IMR-90 (cell line): ENCODE measurements around the gene SLC25A5. TPM values are rescaled to one million over a fixed set of nuclear protein-coding genes. Genes with fewer than 3 reads are reported as not detected.

Experiments used
- ATAC-seq: fragments of 200-7000 bp; cut with Tn5 transposase; 2 replicates; pipeline ENCODE4 v1.9.1; 2020; ENCODE audit warnings: low read depth, mild to moderate bottlenecking, moderate library complexity
- BruUV-seq: library from RNA; stranded (reverse); fragments of 400-500 nt; replicated peaks from 2 replicates; lab custom pipeline; 2021; lab: Mats Ljungman, UMichigan
- CTCF ChIA-PET: fragments of 300-600 bp; formaldehyde crosslinking; extraction: SDS; loops from one replicate; lab custom pipeline; 2021; ENCODE audit warnings: antibody characterized with exemption; lab: Yijun Ruan, JAX
- POLR2A ChIA-PET: fragments of 300-600 bp; sonication (Branson Sonifier 250); formaldehyde crosslinking; loops from one replicate; lab custom pipeline; 2022; ENCODE audit warnings: antibody characterized with exemption; ENCODE audit not compliant: unreplicated experiment; lab: Charles Lee
- DNase-seq: peaks from one replicate; pipeline ENCODE4 v3.0.0; 2013
- H2AFZ ChIP-seq: replicated peaks from 2 replicates; pipeline ENCODE3; 2013; ENCODE audit warnings: low read length, mild to moderate bottlenecking; ENCODE audit not compliant: poor library complexity
- H2AK5ac ChIP-seq: 2 replicates; pipeline ENCODE4 v1.6.1; 2013; ENCODE audit warnings: low read depth, low read length, inconsistent platforms
- H2AK9ac ChIP-seq: replicated peaks from 2 replicates; pipeline ENCODE3; 2013; ENCODE audit warnings: mild to moderate bottlenecking, low read depth, low read length, moderate library complexity; ENCODE audit not compliant: poor library complexity
- H2BK120ac ChIP-seq: 2 replicates; pipeline ENCODE4 v1.6.1; 2013; ENCODE audit warnings: low read depth, low read length, inconsistent platforms
- H2BK15ac ChIP-seq: 3 replicates; pipeline ENCODE4 v1.6.1; 2013; ENCODE audit warnings: low read depth, low read length, inconsistent platforms
- H2BK20ac ChIP-seq: 2 replicates; pipeline ENCODE4 v1.6.1; 2013; ENCODE audit warnings: low read depth, mild to moderate bottlenecking, inconsistent platforms, low read length, moderate library complexity
- H2BK5ac ChIP-seq: 2 replicates; pipeline ENCODE4 v1.6.1; 2013; ENCODE audit warnings: mild to moderate bottlenecking, low read depth, low read length, inconsistent platforms; ENCODE audit not compliant: poor library complexity, severe bottlenecking
- H3K14ac ChIP-seq: replicated peaks from 2 replicates; pipeline ENCODE4 v1.6.1; 2013; ENCODE audit warnings: low read depth, low read length, inconsistent platforms
- H3K18ac ChIP-seq: 2 replicates; pipeline ENCODE4 v1.6.1; 2013; ENCODE audit warnings: low read depth, low read length, control low read depth
- H3K23ac ChIP-seq: 2 replicates; pipeline ENCODE4 v1.6.1; 2013; ENCODE audit warnings: low read depth, low read length, inconsistent platforms
- H3K27ac ChIP-seq: 2 replicates; pipeline ENCODE4 v1.5.1; 2013; ENCODE audit warnings: mild to moderate bottlenecking, control low read depth, low read length; ENCODE audit not compliant: insufficient read depth
- H3K27me3 ChIP-seq: 2 replicates; pipeline ENCODE4 v1.6.1; 2013; ENCODE audit warnings: low read length; ENCODE audit not compliant: control insufficient read depth, insufficient read depth
- H3K36me3 ChIP-seq: 2 replicates; pipeline ENCODE4 v1.6.1; 2013; ENCODE audit warnings: low read length, mixed read lengths; ENCODE audit not compliant: control insufficient read depth, insufficient read depth
- H3K4ac ChIP-seq: 2 replicates; pipeline ENCODE4 v1.6.1; 2013; ENCODE audit warnings: low read depth, low read length, inconsistent platforms
- H3K4me1 ChIP-seq: 2 replicates; pipeline ENCODE4 v1.6.1; 2013; ENCODE audit warnings: low read length, mixed read lengths; ENCODE audit not compliant: control insufficient read depth, insufficient read depth
- H3K4me2 ChIP-seq: 2 replicates; pipeline ENCODE4 v1.6.1; 2013; ENCODE audit warnings: low read depth, mild to moderate bottlenecking, control low read depth, low read length, moderate library complexity
- H3K4me3 ChIP-seq: 2 replicates; pipeline ENCODE4 v1.5.1; 2013; ENCODE audit warnings: low read depth, mild to moderate bottlenecking, control low read depth, low read length, moderate library complexity; ENCODE audit not compliant: insufficient read depth
- H3K56ac ChIP-seq: 2 replicates; pipeline ENCODE4 v1.6.1; 2013; ENCODE audit warnings: low read length, inconsistent platforms; ENCODE audit not compliant: insufficient read depth; ENCODE audit errors: extremely low read depth
- H3K79me1 ChIP-seq, 2 experiments: 2 replicates each; pipeline ENCODE4 v1.6.1; 2013; ENCODE audit warnings: low read length in 2 of 2, inconsistent platforms in 1 of 2, low read depth in 1 of 2
- H3K9ac ChIP-seq: 2 replicates; pipeline ENCODE4 v1.6.1; 2013; ENCODE audit warnings: low read depth, low read length, control low read depth
- H3K9me1 ChIP-seq: 2 replicates; pipeline ENCODE4 v1.6.1; 2013; ENCODE audit warnings: low read length, inconsistent platforms; ENCODE audit not compliant: insufficient read depth
- H3K9me3 ChIP-seq: 2 replicates; pipeline ENCODE4 v1.6.1; 2013; ENCODE audit warnings: low read length; ENCODE audit not compliant: control insufficient read depth, insufficient read depth
- H4K20me1 ChIP-seq: 2 replicates; pipeline ENCODE4 v1.6.1; 2013; ENCODE audit warnings: low read length, inconsistent platforms; ENCODE audit not compliant: insufficient read depth
- H4K5ac ChIP-seq: 2 replicates; pipeline ENCODE4 v1.6.1; 2013; ENCODE audit warnings: mild to moderate bottlenecking, low read depth, low read length, control low read depth
- H4K8ac ChIP-seq, 2 experiments: 2 replicates each; pipeline ENCODE4 v1.6.1; 2013; ENCODE audit warnings: low read depth in 2 of 2, low read length in 2 of 2, control low read depth in 1 of 2, inconsistent platforms in 1 of 2
- H4K91ac ChIP-seq: 2 replicates; pipeline ENCODE4 v1.6.1; 2013; ENCODE audit warnings: low read depth, low read length, inconsistent platforms; ENCODE audit not compliant: insufficient read depth
- BHLHE40 ChIP-seq: fragments of 150-350 bp; IDR thresholded peaks from 2 replicates; pipeline ENCODE4 v1.6.1; 2016; ENCODE audit warnings: mild to moderate bottlenecking, low read depth, low read length
- CEBPB ChIP-seq: IDR thresholded peaks from 2 replicates; pipeline ENCODE4 v1.6.1; 2012; ENCODE audit warnings: low read depth, low read length, improper control_type of control experiment
- CHD1 ChIP-seq: IDR thresholded peaks from 2 replicates; pipeline ENCODE4 v1.6.1; 2012; ENCODE audit warnings: low read depth, low read length, improper control_type of control experiment
- CTCF ChIP-seq: conservative IDR thresholded peaks from 2 replicates; pipeline ENCODE4 v1.5.1; 2012; ENCODE audit warnings: mild to moderate bottlenecking, low read depth, low read length, improper control_type of control experiment
- ELK1 ChIP-seq: fragments of 150-350 bp; IDR thresholded peaks from 2 replicates; pipeline ENCODE4 v1.6.1; 2016; ENCODE audit warnings: low read depth, mild to moderate bottlenecking, low read length, moderate library complexity, borderline replicate concordance
- FOS ChIP-seq: fragments of 150-350 bp; IDR thresholded peaks from 2 replicates; pipeline ENCODE4 v1.6.1; 2016; ENCODE audit warnings: low read depth, low read length
- MAFK ChIP-seq: IDR thresholded peaks from 2 replicates; pipeline ENCODE4 v1.6.1; 2012; ENCODE audit warnings: low read depth, low read length, improper control_type of control experiment
- MAZ ChIP-seq: IDR thresholded peaks from 2 replicates; pipeline ENCODE4 v1.6.1; 2012; ENCODE audit warnings: low read depth, mild to moderate bottlenecking, low read length, improper control_type of control experiment, moderate library complexity, borderline replicate concordance
- MXI1 ChIP-seq: IDR thresholded peaks from 2 replicates; pipeline ENCODE4 v1.6.1; 2012; ENCODE audit warnings: low read depth, mild to moderate bottlenecking, low read length, moderate library complexity, borderline replicate concordance
- NFE2L2 ChIP-seq: fragments of 150-350 bp; IDR thresholded peaks from 2 replicates; pipeline ENCODE4 v1.6.1; 2016; ENCODE audit warnings: low read depth, mild to moderate bottlenecking, low read length
- POLR2A ChIP-seq: IDR thresholded peaks from 2 replicates; pipeline ENCODE4 v1.6.1; 2012; ENCODE audit warnings: mild to moderate bottlenecking, low read depth, low read length
- RAD21 ChIP-seq: IDR thresholded peaks from 2 replicates; pipeline ENCODE4 v1.6.1; 2012; ENCODE audit warnings: low read length, improper control_type of control experiment
- RCOR1 ChIP-seq: IDR thresholded peaks from 2 replicates; pipeline ENCODE4 v1.6.1; 2012; ENCODE audit warnings: mild to moderate bottlenecking, low read length, improper control_type of control experiment; ENCODE audit not compliant: insufficient replicate concordance
- RFX5 ChIP-seq: IDR thresholded peaks from 2 replicates; pipeline ENCODE4 v1.8.0; 2012; ENCODE audit warnings: low read depth, mild to moderate bottlenecking, low read length, moderate library complexity
- SMC3 ChIP-seq: fragments of 150-350 bp; IDR thresholded peaks from 2 replicates; pipeline ENCODE4 v1.6.1; 2016; ENCODE audit warnings: low read depth, mild to moderate bottlenecking, antibody characterized with exemption, low read length, moderate library complexity
- USF2 ChIP-seq: fragments of 150-350 bp; IDR thresholded peaks from 2 replicates; pipeline ENCODE4 v1.6.1; 2017; ENCODE audit warnings: mild to moderate bottlenecking, antibody characterized with exemption, low read length, low read depth
- WGBS, 2 experiments: methylation state at CpG; one replicate each; pipeline versions ENCODE4 v1.1.5 to v1.1.7; 2013; ENCODE audit warnings: missing lambda C conversion rate in 2 of 2; ENCODE audit not compliant: insufficient read length in 1 of 2; ENCODE audit errors: extremely low coverage in 2 of 2; 5-methylcytosine and 5-hydroxymethylcytosine counted together
- dilution Hi-C: fragments of 300-500 bp; cut with HindIII; formaldehyde crosslinking; loops from one replicate; pipeline ENCODE4 v1.14.3; 2018; ENCODE audit warnings: low sequenced_read_pairs; ENCODE audit not compliant: unreplicated experiment
- in situ Hi-C: fragments of 300-500 bp; cut with MboI; formaldehyde crosslinking; loops from 3 replicates; pipeline ENCODE4 v1.14.3; 2019; ENCODE audit warnings: low sequenced_read_pairs, inconsistent platforms, mixed read lengths
- intact Hi-C: fragments of 100-400 bp; cut with micrococcal nuclease; formaldehyde crosslinking; loops from 2 replicates; pipeline ENCODE4 v1.10.0; 2022
- polyA plus RNA-seq, 3 experiments: library from polyadenylated mRNA; depleted of rRNA; stranded (reverse); fragments of >200 nt; gene quantifications; 2 replicates each; pipeline ENCODE4 v1.2.3, GENCODE V29; 2012; ENCODE audit warnings: low replicate concordance in 1 of 3
- total RNA-seq: library from RNA; depleted of rRNA; stranded (reverse); fragments of >200 nt; gene quantifications from 2 replicates; pipeline ENCODE4 v1.2.3, GENCODE V29; 2012

The SLC25A5 gene
- total and polyA plus RNA-seq, 2 of the 4 experiments (the other 2 are of a cell fraction): 216 to 337 TPM

GRCh38 chrX:119419898-119420297 is 48.3 kb upstream of the SLC25A5 start:
- no TSS peak for BruUV-seq
- H3K9me1 ChIP-seq: no peaks in the 10 kb centered on the region; the same call in 1 of the 2 replicates
- no peak overlapping the region for H2BK20ac ChIP-seq

More at GRCh38 chrX:119419898-119420297, 48.3 kb upstream of the SLC25A5 start:
- Histone ChIP-seq H2AK5ac (no peak overlapping the region), H2AK9ac (no peak overlapping the region), H3K4me3 (no peak overlapping the region), H3K27me3 (no peaks in the 10 kb centered on the region), H3K9ac (no peak overlapping the region), H4K5ac (no peak overlapping the region), H3K18ac (no peak overlapping the region), H2BK120ac (no peak overlapping the region), H3K27ac (no peak overlapping the region), H2BK15ac (no peak overlapping the region), H3K36me3 (peaks cover 2% of the 10 kb centered on the region; the same call in 1 of the 2 replicates), H4K8ac (no peak overlapping the region), H3K23ac (no peak overlapping the region), H4K20me1 (no peaks in the 10 kb centered on the region), H3K4me2 (no peak overlapping the region), H2BK5ac (no peak overlapping the region), H3K79me1 (no peaks in the 10 kb centered on the region), H3K4ac (no peak overlapping the region), H4K91ac (no peak overlapping the region), H3K4me1 (0 out of 2 replicates have a peak, but pooled peaks cover 3% of the 10 kb centered on the region), H2AFZ (no peak overlapping the region), H3K9me3 (no peaks in the 10 kb centered on the region), H3K56ac (no peak overlapping the region), H3K14ac (no peak overlapping the region)
- TF ChIP-seq FOS: no peak
- TF ChIP-seq ELK1: no peak
- TF ChIP-seq BHLHE40: no peak
- TF ChIP-seq USF2: no peak
- TF ChIP-seq CTCF: no peak
- no peak for TF ChIP-seq RCOR1
- no peak for TF ChIP-seq CEBPB
- no peak for TF ChIP-seq RFX5
- no peak for TF ChIP-seq POLR2A
- TF ChIP-seq MAFK: no peak
- no peak for TF ChIP-seq NFE2L2
- TF ChIP-seq RAD21: no peak
- no peak for TF ChIP-seq MXI1
- TF ChIP-seq SMC3: no peak
- no peak for TF ChIP-seq CHD1
- no peak for TF ChIP-seq MAZ
- DNase-seq (no peak), ATAC-seq (no peak)
- dilution Hi-C loops: no loop called here
- POLR2A ChIA-PET: no interaction called here
- CTCF ChIA-PET: no interaction called here
- intact Hi-C loops: no loop called here
- in situ Hi-C loops: no loop called here
- WGBS, 2 experiments: no CpG with 5 or more reads among the region's 2 CpGs
